ENCODE results near the gene BTBD6.

BTBD6 gene

DNA sequence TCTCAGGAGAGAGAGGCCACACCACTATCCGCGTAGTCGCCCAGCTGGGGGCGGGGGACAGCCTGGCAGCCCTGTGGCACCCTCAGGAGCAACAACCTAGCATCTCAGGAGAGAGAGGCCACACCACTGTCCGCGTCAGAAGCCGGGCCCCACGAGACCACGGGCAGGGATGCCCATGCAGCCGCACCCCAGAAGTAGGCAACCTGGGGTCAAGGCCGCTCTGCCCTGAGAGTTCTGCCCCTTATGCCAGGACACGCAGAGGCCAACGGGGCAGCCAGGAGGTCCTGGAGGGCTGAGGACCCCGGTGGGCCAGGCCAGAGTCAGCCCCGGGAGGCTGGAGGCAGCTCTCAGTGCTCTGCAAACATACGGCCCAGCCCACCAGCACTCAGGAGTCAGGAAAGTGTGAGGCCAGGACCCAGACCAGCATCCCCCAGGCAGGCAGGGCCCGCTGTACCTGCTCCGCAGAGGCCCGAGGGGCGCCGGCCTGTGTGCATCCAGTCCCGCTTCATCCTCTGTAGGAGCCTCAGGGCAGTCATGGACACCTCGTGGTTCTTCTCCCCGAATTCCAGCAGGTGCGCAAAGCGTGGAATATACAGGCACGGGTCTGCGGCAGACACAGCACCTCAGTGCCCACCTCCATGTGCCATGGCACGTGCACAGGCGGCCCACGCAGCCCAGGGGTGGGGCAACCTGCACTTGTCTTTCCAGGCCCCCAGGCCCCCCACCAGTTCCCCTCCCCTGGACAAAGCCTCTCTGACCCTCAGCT is 7.3 kb upstream of the BTBD6 start:
- H3K27me3 ChIP-seq (ENCODE audit: control insufficient read depth, insufficient read depth, low read length), result no peaks in the 10 kb centered on the region
- no peak overlapping the region for H3K4me2 ChIP-seq (ENCODE audit: low read length)
- H3K36me3 ChIP-seq (ENCODE audit: control insufficient read depth, insufficient read depth, low read length), result no peaks in the 10 kb centered on the region
- H3K4me1 ChIP-seq, result no peaks in the 10 kb centered on the region
- peaks cover 18% of the 10 kb centered on the region for H3K79me2 ChIP-seq
- H2AFZ ChIP-seq, result no peak overlapping the region
- TF ChIP-seq, protein P1, sequence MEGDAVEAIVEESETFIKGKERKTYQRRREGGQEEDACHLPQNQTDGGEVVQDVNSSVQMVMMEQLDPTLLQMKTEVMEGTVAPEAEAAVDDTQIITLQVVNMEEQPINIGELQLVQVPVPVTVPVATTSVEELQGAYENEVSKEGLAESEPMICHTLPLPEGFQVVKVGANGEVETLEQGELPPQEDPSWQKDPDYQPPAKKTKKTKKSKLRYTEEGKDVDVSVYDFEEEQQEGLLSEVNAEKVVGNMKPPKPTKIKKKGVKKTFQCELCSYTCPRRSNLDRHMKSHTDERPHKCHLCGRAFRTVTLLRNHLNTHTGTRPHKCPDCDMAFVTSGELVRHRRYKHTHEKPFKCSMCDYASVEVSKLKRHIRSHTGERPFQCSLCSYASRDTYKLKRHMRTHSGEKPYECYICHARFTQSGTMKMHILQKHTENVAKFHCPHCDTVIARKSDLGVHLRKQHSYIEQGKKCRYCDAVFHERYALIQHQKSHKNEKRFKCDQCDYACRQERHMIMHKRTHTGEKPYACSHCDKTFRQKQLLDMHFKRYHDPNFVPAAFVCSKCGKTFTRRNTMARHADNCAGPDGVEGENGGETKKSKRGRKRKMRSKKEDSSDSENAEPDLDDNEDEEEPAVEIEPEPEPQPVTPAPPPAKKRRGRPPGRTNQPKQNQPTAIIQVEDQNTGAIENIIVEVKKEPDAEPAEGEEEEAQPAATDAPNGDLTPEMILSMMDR (IDR thresholded peaks at IDR 0.05), result no peak
- H3K9me3 ChIP-seq (ENCODE audit: control insufficient read depth, low read length), result no peaks in the 10 kb centered on the region
- H3K4me3 ChIP-seq (ENCODE audit: low read depth, low read length), result no peak overlapping the region
- no peak overlapping the region for H3K9ac ChIP-seq
- no peak overlapping the region for H3K27ac ChIP-seq

DNA sequence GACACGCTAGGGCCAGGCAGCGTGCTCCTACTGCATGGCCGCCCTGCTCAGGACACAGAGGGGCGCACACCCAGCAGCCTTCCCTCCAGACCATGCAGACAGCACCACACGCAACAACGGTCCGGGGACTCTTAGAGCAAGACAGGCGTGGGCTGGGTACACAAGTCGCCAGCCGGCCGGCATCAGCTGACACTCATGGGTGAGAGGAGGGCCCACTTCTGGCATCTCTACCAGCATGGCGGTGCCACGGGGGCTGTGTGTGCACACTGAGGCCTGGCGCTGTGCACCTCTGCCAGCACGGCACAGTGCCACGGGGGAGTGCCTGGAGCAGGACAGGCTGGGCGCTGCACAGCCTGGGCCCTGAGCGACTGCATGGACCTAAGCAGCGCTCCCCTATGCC is 6.7 kb upstream of the BTBD6 start:
- Histone ChIP-seq H3K27ac (no peak overlapping the region), H3K4me3 (ENCODE audit: low read depth, low read length) (no peak overlapping the region), H3K9ac (no peak overlapping the region), H3K4me2 (ENCODE audit: low read length) (no peak overlapping the region), H2AFZ (no peak overlapping the region), H3K36me3 (ENCODE audit: control insufficient read depth, insufficient read depth, low read length) (no peaks in the 10 kb centered on the region), H3K79me2 (peaks cover 18% of the 10 kb centered on the region), H3K9me3 (ENCODE audit: control insufficient read depth, low read length) (no peaks in the 10 kb centered on the region), H3K4me1 (no peaks in the 10 kb centered on the region), H3K27me3 (ENCODE audit: control insufficient read depth, insufficient read depth, low read length) (no peaks in the 10 kb centered on the region)
- TF ChIP-seq, protein P1 (IDR thresholded peaks at IDR 0.05), result no peak

DNA sequence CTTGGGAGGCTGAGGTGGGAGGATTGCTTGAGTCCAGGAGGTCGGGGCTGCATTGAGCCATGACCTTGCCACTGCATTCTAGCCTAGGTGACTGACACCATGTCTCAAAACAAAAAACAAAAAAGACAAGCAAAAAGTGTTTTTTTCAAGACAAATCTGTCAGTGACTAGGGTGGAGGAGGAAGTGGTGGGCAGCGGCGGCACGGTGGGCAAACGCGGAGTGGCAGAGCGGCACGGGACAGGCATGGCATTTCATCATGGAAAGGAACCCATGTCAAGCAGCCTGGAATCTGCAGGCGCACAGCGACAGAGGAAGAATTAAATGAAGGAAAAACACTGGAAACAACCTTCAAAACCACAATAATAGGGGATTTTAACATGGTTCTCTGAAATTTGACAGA is 4.0 kb upstream of the BTBD6 start:
- Histone ChIP-seq H3K4me3 (ENCODE audit: low read depth, low read length) (no peak overlapping the region), H3K27ac (no peak overlapping the region), H3K9ac (no peak overlapping the region), H3K9me3 (ENCODE audit: control insufficient read depth, low read length) (no peaks in the 10 kb centered on the region), H3K36me3 (ENCODE audit: control insufficient read depth, insufficient read depth, low read length) (no peaks in the 10 kb centered on the region), H3K4me1 (no peaks in the 10 kb centered on the region), H2AFZ (no peak overlapping the region), H3K27me3 (ENCODE audit: control insufficient read depth, insufficient read depth, low read length) (no peaks in the 10 kb centered on the region), H3K4me2 (ENCODE audit: low read length) (no peak overlapping the region), H3K79me2 (peaks cover 18% of the 10 kb centered on the region)
- TF ChIP-seq, protein P1 (IDR thresholded peaks at IDR 0.05), result no peak

DNA sequence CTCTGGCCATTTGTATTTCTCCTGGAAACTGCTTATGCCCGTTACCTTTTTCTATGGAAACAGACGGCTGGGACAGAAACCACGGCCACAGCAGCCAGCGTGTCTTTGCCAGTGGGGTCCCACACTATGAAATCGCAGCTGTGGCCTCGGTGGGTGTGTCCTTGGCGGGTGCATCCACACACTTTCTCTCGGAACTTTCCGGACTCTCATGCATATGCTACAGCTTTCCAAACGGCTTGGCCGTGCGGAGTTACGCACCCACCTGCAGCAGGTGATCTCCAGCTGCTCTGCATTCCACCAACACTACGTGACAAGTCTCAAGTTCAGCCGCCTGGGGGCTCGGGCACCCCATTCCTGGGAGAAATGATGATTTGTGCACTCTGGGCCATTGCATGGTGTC is 1.3 kb upstream of the BTBD6 start:
- H3K9ac ChIP-seq, result no peak overlapping the region
- no peak overlapping the region for H2AFZ ChIP-seq
- H3K9me3 ChIP-seq (ENCODE audit: control insufficient read depth, low read length), result no peaks in the 10 kb centered on the region
- no peak overlapping the region for H3K4me2 ChIP-seq (ENCODE audit: low read length)
- no peaks in the 10 kb centered on the region for H3K36me3 ChIP-seq (ENCODE audit: control insufficient read depth, insufficient read depth, low read length)
- H3K27me3 ChIP-seq (ENCODE audit: control insufficient read depth, insufficient read depth, low read length), result no peaks in the 10 kb centered on the region
- TF ChIP-seq, protein P1 (IDR thresholded peaks at IDR 0.05), result no peak
- peaks cover 5% of the 10 kb centered on the region for H3K79me2 ChIP-seq
- no peak overlapping the region for H3K4me3 ChIP-seq (ENCODE audit: low read depth, low read length)
- no peaks in the 10 kb centered on the region for H3K4me1 ChIP-seq
- no peak overlapping the region for H3K27ac ChIP-seq
